22Rv1 (cell line): ENCODE data around the gene PKNOX1.

Source experiments
- CTCF ChIP-seq: fragments of 450-650 bp; IDR thresholded peaks from 2 replicates; pipeline ENCODE4 v1.5.1; 2017; ENCODE audit warnings: mild to moderate bottlenecking
- ZFX ChIP-seq: fragments of 450-650 bp; IDR thresholded peaks from 2 replicates; pipeline ENCODE4 v1.6.1; 2017; ENCODE audit warnings: antibody characterized with exemption, borderline replicate concordance

GRCh38 chr21:42981214-42981523 is 6.8 kb downstream of the PKNOX1 start:
- TF ChIP-seq CTCF (no peak), ZFX (no peak)
